ENCODE results near the gene SSTR1.

The SSTR1 gene

DNA sequence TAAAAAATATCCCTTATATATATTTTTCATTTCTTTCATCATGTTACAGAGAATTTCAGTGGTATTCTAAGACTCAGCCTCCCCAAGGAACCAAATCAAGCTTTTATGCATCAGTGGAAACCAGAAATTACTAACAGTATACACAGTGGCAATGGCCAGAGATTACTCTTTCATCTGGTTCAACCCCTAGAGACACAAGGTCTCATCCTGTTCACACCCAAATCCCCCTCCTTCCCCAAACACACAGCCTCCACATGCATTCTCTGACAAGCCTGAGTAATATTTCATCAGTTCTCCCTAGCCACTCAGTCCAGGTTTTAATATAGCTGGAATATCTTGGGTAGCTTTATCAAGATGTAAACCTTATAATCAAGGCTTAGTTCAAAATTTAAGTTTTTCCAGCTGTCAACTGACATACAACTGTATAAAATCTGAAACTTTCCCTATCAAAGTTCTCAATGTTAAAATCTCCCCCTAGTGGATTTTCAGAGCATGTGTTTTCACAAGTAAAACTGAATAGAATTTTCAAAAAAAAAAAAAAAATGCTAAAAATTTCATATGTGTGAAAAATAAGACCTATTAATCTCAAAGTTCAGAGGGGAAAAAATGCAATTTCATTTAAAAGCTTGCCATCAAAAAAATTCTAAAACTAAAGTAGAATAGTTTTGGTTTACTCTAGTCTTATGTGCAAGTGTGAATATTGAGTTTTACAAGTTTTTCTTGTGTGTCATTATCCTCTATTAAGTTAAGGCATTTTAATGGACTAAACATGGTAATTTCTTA is 10.5 kb upstream of the SSTR1 start:
- POLR2A ChIA-PET, result no interaction called here
- DNase-seq (ENCODE audit: extremely low spot score), result no peak
- TF ChIP-seq CTCF (IDR thresholded peaks at IDR 0.05; ENCODE audit: control extremely low read depth, extremely low read depth, low read depth, missing control alignments), result no peak
- CTCF ChIA-PET, result interaction anchor here (1.4 kb wide), 1 partner anchor 11 kb away, joined by 3 read pairs; the partner anchor contains the start of gene SSTR1

- no peak for TF ChIP-seq CTCF (IDR thresholded peaks at IDR 0.05; ENCODE audit: control extremely low read depth, extremely low read depth, low read depth, missing control alignments)
- DNase-seq (ENCODE audit: extremely low spot score), result no peak
- POLR2A ChIA-PET, result no interaction called here
- CTCF ChIA-PET, result no interaction called here
Measured at GRCh38 chr14:38197784-38198335, 9.8 kb upstream of the SSTR1 start.

DNA sequence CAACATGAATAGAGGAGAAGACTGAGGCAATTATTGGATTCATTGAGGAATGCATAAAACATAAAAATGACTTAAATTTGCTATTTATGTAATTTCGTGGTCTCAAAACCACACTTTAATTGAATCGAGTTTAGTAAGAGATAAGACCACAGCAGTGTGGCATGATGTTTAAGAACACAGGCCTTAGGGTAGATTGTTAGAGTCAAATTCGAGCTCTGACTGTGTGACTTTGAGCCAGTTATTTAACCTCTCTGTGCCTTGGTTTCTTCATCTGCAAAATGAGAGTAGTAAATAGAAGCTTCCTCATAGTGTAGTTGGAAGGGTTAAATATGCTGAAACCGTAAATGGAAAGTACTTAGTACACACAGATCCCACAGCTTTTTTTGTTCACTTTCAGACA is 9.3 kb upstream of the SSTR1 start:
- DNase-seq (ENCODE audit: extremely low spot score), result no peak
- CTCF ChIA-PET, result no interaction called here
- POLR2A ChIA-PET, result no interaction called here
- TF ChIP-seq CTCF (IDR thresholded peaks at IDR 0.05; ENCODE audit: control extremely low read depth, extremely low read depth, low read depth, missing control alignments), result no peak

- no peak for DNase-seq (ENCODE audit: extremely low spot score)
- CTCF ChIA-PET, result no interaction called here
- POLR2A ChIA-PET, result no interaction called here
- no peak for TF ChIP-seq CTCF (IDR thresholded peaks at IDR 0.05; ENCODE audit: control extremely low read depth, extremely low read depth, low read depth, missing control alignments)
Measured at GRCh38 chr14:38199076-38199475, 8.6 kb upstream of the SSTR1 start.

DNA sequence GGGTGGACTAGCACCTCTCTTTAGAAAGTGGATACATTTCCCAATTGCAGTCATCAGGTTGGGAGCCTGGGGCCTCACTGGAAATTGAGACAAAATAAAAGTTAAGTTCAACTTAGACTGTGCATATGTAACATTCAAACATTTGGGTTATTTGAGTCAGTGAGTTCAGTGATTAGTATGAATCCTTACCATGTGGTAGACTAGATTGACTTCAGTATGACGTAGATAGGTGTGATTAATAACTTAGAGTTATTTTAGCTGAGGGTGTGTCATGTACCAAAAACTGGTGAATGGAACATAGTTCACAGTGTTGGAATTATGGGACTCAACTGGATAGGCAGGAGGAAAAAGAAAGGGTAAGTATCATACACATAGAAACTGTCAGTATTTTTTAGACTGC is 8.0 kb upstream of the SSTR1 start:
- POLR2A ChIA-PET, result no interaction called here
- DNase-seq (ENCODE audit: extremely low spot score), result no peak
- no peak for TF ChIP-seq CTCF (IDR thresholded peaks at IDR 0.05; ENCODE audit: control extremely low read depth, extremely low read depth, low read depth, missing control alignments)
- CTCF ChIA-PET, result interaction anchor here (0.9 kb wide), 1 partner anchor 21 kb away, joined by 3 read pairs; no protein-coding TSS in a partner anchor

DNA sequence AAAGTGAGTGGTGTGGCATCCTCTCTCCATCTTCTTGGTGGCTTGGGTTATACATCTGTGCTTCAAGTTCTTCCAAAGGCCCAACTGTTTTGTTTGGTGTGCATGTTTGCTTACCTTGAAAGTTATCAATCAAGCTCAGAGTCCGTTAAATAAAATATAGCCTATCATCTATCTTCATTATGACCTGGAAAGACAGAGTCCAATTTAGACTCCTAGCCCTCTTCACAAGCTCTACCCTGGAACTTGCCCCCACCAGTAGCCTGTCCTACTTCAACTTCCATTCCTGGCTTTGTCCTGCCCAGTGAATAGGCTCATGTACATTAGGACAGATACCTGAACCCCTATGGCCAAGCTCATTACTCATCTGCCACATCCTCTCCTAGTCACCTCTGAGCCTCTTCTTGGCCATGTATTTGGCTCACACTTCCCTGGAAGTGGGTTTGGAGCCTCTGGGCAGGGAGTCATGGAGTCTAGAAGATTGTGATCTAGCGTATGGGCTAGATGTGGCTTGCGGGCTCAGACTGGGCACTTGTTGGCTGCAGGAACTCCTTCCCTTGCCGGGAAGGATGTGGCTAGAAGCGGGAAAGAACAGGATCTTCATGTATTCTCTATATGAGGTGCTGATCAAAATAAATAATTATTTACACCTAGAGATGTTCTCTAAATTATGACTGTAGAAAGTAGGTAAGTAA is 6.4 kb upstream of the SSTR1 start:
- ChIA-PET CTCF (no interaction called here), POLR2A (no interaction called here)
- TF ChIP-seq CTCF (IDR thresholded peaks at IDR 0.05; ENCODE audit: control extremely low read depth, extremely low read depth, low read depth, missing control alignments), result no peak
- no peak for DNase-seq (ENCODE audit: extremely low spot score)

Measured in GM10248 (cell line).